Measurements from ENCODE around the gene NOS3.

The NOS3 gene

GRCh38 chr7:151053751-151054150, 62.9 kb downstream of the NOS3 start:
- TF ChIP-seq ZNF518A (tag by site-specific recombination; conservative IDR thresholded peaks at IDR 0.05; ENCODE audit: low read depth) (no peak), ZNF324 (tag by site-specific recombination; IDR thresholded peaks at IDR 0.05) (no peak), ZNF768 (tag by site-specific recombination; IDR thresholded peaks at IDR 0.05) (no peak), ZNF24 (tag by site-specific recombination; IDR thresholded peaks at IDR 0.05) (no peak), ZNF791 (tag by site-specific recombination; IDR thresholded peaks at IDR 0.05) (no peak), ZFP41 (tag by site-specific recombination; IDR thresholded peaks at IDR 0.05; ENCODE audit: borderline replicate concordance) (no peak), ZNF677 (tag by site-specific recombination; IDR thresholded peaks at IDR 0.05) (no peak), ZNF10 (tag by site-specific recombination; IDR thresholded peaks at IDR 0.05) (no peak), PRDM1 (tag by site-specific recombination; IDR thresholded peaks at IDR 0.05) (no peak), HOXC10 (CRISPR knock-in tag; IDR thresholded peaks at IDR 0.05) (no peak), ZNF366 (tag by site-specific recombination; conservative IDR thresholded peaks at IDR 0.05) (no peak), ZBTB44 (tag by site-specific recombination; IDR thresholded peaks at IDR 0.05) (no peak), RBAK (tag by site-specific recombination; IDR thresholded peaks at IDR 0.05) (no peak), ZNF670 (tag by site-specific recombination; IDR thresholded peaks at IDR 0.05; ENCODE audit: low read depth) (no peak)
- TF ChIP-seq, protein P1, sequence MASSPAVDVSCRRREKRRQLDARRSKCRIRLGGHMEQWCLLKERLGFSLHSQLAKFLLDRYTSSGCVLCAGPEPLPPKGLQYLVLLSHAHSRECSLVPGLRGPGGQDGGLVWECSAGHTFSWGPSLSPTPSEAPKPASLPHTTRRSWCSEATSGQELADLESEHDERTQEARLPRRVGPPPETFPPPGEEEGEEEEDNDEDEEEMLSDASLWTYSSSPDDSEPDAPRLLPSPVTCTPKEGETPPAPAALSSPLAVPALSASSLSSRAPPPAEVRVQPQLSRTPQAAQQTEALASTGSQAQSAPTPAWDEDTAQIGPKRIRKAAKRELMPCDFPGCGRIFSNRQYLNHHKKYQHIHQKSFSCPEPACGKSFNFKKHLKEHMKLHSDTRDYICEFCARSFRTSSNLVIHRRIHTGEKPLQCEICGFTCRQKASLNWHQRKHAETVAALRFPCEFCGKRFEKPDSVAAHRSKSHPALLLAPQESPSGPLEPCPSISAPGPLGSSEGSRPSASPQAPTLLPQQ (tag by site-specific recombination; IDR thresholded peaks at IDR 0.05), result no peak
- TF ChIP-seq, protein P2, sequence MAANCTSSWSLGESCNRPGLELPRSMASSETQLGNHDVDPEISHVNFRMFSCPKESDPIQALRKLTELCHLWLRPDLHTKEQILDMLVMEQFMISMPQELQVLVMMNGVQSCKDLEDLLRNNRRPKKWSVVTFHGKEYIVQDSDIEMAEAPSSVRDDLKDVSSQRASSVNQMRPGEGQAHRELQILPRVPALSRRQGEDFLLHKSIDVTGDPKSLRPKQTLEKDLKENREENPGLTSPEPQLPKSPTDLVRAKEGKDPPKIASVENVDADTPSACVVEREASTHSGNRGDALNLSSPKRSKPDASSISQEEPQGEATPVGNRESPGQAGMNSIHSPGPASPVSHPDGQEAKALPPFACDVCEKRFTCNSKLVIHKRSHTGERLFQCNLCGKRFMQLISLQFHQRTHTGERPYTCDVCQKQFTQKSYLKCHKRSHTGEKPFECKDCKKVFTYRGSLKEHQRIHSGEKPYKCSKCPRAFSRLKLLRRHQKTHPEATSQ (tag by site-specific recombination; IDR thresholded peaks at IDR 0.05), result no peak
- no peaks in the 10 kb centered on the region for H3K9me3 ChIP-seq (ENCODE audit: control insufficient read depth, insufficient read depth, low read depth, low read length)
- ChIA-PET POLR2A (no interaction called here), CTCF (no interaction called here)
- no peaks in the 10 kb centered on the region; the same call in 1 of the 2 replicates for H3K4me1 ChIP-seq (ENCODE audit: control insufficient read depth, insufficient read depth, low read length)
- no peak overlapping the region for H3K4me3 ChIP-seq (ENCODE audit: low read depth, low read length)
- peaks cover 0 to 35% of the 10 kb centered on the region in 2 experiments; a peak in 1 of 3 replicates for H3K36me3 ChIP-seq (ENCODE audit: control insufficient read depth in 2 of 2, insufficient read depth in 1 of 2, low read length in 2 of 2)
- no peak overlapping the region for H3K27ac ChIP-seq (ENCODE audit: extremely low read depth, low read depth, low read length)

DNA sequence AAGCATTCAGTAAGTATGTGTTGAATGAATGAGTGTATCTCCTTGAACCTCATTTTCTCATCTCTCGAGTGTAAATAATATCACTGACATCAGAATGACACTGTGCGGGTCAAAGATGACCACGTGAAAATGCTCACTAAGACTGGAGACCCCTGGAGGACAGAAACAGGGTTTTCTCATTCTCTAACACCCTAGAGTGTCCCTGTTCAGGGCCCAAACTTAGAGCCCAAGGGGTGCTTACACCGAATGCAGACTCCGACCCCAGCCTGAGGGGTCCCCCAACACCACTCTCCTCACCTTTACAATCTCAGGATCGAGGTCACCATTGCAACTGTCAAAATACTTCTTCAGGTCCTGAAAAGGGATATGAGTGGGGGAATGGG, 65.5 kb downstream of the NOS3 start:
- no peak for TF ChIP-seq ZNF426 (tag by site-specific recombination; IDR thresholded peaks at IDR 0.05)
- TF ChIP-seq ZNF791 (tag by site-specific recombination; IDR thresholded peaks at IDR 0.05), result no peak
- TF ChIP-seq ZNF530 (tag by site-specific recombination; IDR thresholded peaks at IDR 0.05; ENCODE audit: low read depth), result no peak
- H3K4me3 ChIP-seq (ENCODE audit: low read depth, low read length), result no peak overlapping the region
- no peaks in the 10 kb centered on the region; the same call in 1 of the 2 replicates for H3K4me1 ChIP-seq (ENCODE audit: control insufficient read depth, insufficient read depth, low read length)
- CTCF ChIA-PET, result interaction anchor here (1.7 kb wide), 1 partner anchor 37 kb away, joined by 4 read pairs; no protein-coding TSS in a partner anchor
- H3K36me3 ChIP-seq (ENCODE audit: control insufficient read depth in 2 of 2, insufficient read depth in 1 of 2, low read length in 2 of 2), result peaks cover 0 to 35% of the 10 kb centered on the region in 2 experiments; a peak in 1 of 3 replicates
- H3K27ac ChIP-seq (ENCODE audit: extremely low read depth, low read depth, low read length), result no peak overlapping the region
- H3K9me3 ChIP-seq (ENCODE audit: control insufficient read depth, insufficient read depth, low read depth, low read length), result no peaks in the 10 kb centered on the region
- POLR2A ChIA-PET, result interaction anchor here (1.9 kb wide), 1 partner anchor 28 kb away, joined by 8 read pairs; the partner anchor contains the start of gene ABCB8

Data from HEK293 (cell line).